ENCODE measurements around the gene CEP131. TPM values are rescaled to one million over a fixed set of nuclear protein-coding genes. Genes with fewer than 3 reads are reported as not detected.

The CEP131 gene
- total RNA-seq, 2 donors from 2014 or later, result 23.2 to 28.0 TPM

DNA sequence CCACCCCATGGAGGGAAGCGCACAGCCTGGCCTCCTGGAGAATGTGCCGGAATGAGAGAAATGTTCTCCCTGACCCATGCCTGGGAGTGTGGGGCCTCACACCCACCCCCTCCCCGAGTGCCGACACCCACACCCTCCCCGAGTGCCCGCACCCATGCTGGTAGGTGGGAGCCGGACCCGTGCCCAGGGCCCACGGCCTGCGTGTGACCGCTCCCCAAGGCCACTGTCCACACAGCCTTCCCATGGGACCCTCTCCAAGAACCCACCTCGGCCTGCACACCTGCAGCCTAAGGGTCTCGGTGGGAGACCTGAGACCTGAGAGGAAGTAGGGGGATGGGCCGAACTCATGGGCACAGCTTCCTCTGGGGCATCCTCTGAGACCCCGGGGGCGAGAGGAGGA, 60.8 kb downstream of the CEP131 start:
- 90 to 96% methylated on average over 4 to 16 of the region's 16 CpGs for WGBS, 2 experiments (ENCODE audit: insufficient coverage in 1 of 2, insufficient read length in 1 of 2)
- Histone ChIP-seq H3K36me3 (ENCODE audit: control insufficient read depth, insufficient read depth, low read length) (no peaks in the 10 kb centered on the region), H3K27ac (ENCODE audit: low read depth, low read length) (no peak overlapping the region), H3K9me3 (ENCODE audit: control insufficient read depth, low read length) (no peaks in the 10 kb centered on the region), H3K9ac (ENCODE audit: extremely low read depth, low read length, poor library complexity, severe bottlenecking) (no peak overlapping the region), H3K4me1 (ENCODE audit: control insufficient read depth, insufficient read depth, low read length) (no peaks in the 10 kb centered on the region), H3K4me3 (ENCODE audit: low read length) (no peak overlapping the region), H3K27me3 (ENCODE audit: control insufficient read depth, insufficient read depth, low read length, poor library complexity, severe bottlenecking) (peaks cover 6% of the 10 kb centered on the region)
- Mint-ChIP-seq H3K9me3 (no peaks in the 10 kb centered on the region), H3K4me3 (no peak overlapping the region), H3K4me1 (no peaks in the 10 kb centered on the region), H3K27me3 (ENCODE audit: insufficient read depth) (peaks cover 2% of the 10 kb centered on the region), H3K36me3 (ENCODE audit: low read depth) (no peaks in the 10 kb centered on the region), H3K27ac (no peak overlapping the region)
- DNase-seq, result no peak
- TF ChIP-seq, protein P1, sequence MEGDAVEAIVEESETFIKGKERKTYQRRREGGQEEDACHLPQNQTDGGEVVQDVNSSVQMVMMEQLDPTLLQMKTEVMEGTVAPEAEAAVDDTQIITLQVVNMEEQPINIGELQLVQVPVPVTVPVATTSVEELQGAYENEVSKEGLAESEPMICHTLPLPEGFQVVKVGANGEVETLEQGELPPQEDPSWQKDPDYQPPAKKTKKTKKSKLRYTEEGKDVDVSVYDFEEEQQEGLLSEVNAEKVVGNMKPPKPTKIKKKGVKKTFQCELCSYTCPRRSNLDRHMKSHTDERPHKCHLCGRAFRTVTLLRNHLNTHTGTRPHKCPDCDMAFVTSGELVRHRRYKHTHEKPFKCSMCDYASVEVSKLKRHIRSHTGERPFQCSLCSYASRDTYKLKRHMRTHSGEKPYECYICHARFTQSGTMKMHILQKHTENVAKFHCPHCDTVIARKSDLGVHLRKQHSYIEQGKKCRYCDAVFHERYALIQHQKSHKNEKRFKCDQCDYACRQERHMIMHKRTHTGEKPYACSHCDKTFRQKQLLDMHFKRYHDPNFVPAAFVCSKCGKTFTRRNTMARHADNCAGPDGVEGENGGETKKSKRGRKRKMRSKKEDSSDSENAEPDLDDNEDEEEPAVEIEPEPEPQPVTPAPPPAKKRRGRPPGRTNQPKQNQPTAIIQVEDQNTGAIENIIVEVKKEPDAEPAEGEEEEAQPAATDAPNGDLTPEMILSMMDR (conservative IDR thresholded peaks at IDR 0.05), result no peak

DNA sequence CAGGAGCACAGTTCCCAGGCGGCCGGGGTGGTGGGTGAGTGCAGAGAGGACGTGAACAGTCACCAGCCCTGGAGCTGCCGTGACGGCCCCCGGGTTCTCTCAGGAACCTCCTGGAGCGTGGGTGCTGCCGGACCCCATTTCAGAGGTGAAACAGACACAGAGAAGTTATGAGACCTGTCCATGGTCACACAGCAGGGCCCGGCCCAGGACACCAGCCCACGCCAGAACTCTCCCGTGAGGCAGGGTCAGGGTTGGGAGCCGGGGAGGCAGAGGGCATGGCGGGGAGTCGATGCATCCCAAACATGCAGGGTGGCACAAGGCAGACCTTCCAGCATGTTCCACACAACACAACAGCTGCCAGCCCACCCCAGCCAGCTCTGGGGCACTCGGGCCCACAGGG, 61.2 kb downstream of the CEP131 start:
- Histone ChIP-seq H3K4me1 (ENCODE audit: control insufficient read depth, insufficient read depth, low read length) (no peaks in the 10 kb centered on the region), H3K36me3 (ENCODE audit: control insufficient read depth, insufficient read depth, low read length) (no peaks in the 10 kb centered on the region), H3K27ac (ENCODE audit: low read depth, low read length) (no peak overlapping the region), H3K4me3 (ENCODE audit: low read length) (no peak overlapping the region), H3K27me3 (ENCODE audit: control insufficient read depth, insufficient read depth, low read length, poor library complexity, severe bottlenecking) (peaks cover 1% of the 10 kb centered on the region), H3K9me3 (ENCODE audit: control insufficient read depth, low read length) (no peaks in the 10 kb centered on the region), H3K9ac (ENCODE audit: extremely low read depth, low read length, poor library complexity, severe bottlenecking) (no peak overlapping the region)
- Mint-ChIP-seq H3K4me3 (no peak overlapping the region), H3K27ac (no peak overlapping the region), H3K4me1 (no peaks in the 10 kb centered on the region), H3K27me3 (ENCODE audit: insufficient read depth) (peaks cover 2% of the 10 kb centered on the region), H3K9me3 (no peaks in the 10 kb centered on the region), H3K36me3 (ENCODE audit: low read depth) (no peaks in the 10 kb centered on the region)
- TF ChIP-seq, protein P1 (conservative IDR thresholded peaks at IDR 0.05), result no peak
- 93 to 94% methylated on average over 12 to 15 of the region's 15 CpGs for WGBS, 2 experiments (ENCODE audit: insufficient coverage in 1 of 2, insufficient read length in 1 of 2)
- no peak for DNase-seq

DNA sequence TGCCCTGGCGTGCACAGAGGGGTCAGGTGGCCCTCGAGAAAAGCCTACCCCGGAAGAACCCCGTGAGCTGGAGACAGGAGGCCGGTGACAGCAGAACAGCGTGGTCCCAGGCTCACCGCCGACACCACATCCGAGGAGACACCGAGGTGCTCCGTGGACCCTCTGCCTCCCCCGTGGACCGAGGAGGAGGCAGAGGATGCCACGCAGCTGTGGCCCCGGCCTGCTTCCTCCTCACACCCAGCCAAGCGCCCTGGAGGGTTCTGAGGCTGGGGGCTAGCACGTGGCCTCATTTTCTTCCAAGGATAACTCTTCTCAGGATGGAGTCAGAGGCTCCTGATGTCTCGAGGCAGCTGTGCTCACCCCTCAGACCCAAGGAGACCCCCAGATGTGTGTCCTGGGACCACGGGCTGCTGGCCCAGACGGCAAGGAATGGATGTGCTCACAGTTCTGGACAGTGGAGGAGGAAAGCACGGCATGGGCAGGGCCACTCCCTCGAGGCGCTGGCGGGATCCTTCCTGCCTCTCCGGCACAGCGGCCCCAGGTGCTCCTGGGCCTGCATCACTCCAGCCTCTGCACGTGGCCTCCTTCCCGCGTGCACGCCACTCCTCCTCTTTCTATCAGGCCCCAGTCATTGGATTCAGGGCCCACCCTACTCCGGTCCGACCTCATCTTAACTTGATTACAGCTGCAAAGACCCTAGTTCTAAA, 61.9 kb downstream of the CEP131 start:
- peaks cover 2% of the 10 kb centered on the region for H3K27me3 Mint-ChIP-seq (ENCODE audit: insufficient read depth)
- Histone ChIP-seq H3K36me3 (ENCODE audit: control insufficient read depth, insufficient read depth, low read length) (no peaks in the 10 kb centered on the region), H3K27me3 (ENCODE audit: control insufficient read depth, insufficient read depth, low read length, poor library complexity, severe bottlenecking) (no peaks in the 10 kb centered on the region), H3K9ac (ENCODE audit: extremely low read depth, low read length, poor library complexity, severe bottlenecking) (no peak overlapping the region), H3K9me3 (ENCODE audit: control insufficient read depth, low read length) (no peaks in the 10 kb centered on the region), H3K4me3 (ENCODE audit: low read length) (no peak overlapping the region), H3K4me1 (ENCODE audit: control insufficient read depth, insufficient read depth, low read length) (no peaks in the 10 kb centered on the region), H3K27ac (ENCODE audit: low read depth, low read length) (no peak overlapping the region)
- no peaks in the 10 kb centered on the region for H3K9me3 Mint-ChIP-seq
- DNase-seq, result no peak
- no peaks in the 10 kb centered on the region for H3K4me1 Mint-ChIP-seq
- TF ChIP-seq, protein P1 (conservative IDR thresholded peaks at IDR 0.05), result no peak
- no peak overlapping the region for H3K4me3 Mint-ChIP-seq
- WGBS, 2 experiments (ENCODE audit: insufficient coverage in 1 of 2, insufficient read length in 1 of 2), result 93 to 95% methylated on average over 28 to 32 of the region's 32 CpGs
- no peaks in the 10 kb centered on the region for H3K36me3 Mint-ChIP-seq (ENCODE audit: low read depth)
- no peak overlapping the region for H3K27ac Mint-ChIP-seq
